K562 (cell line): Measurements from ENCODE around the gene EPGN. TPM values are rescaled to one million over a fixed set of nuclear protein-coding genes. Genes with fewer than 3 reads are reported as not detected.

Experiments used
- ATAC-seq: fragments of 200-7000 bp; cut with Tn5 transposase; 3 replicates; pipeline ENCODE4 v1.9.1; 2020; ENCODE audit warnings: moderate library complexity
- BruUV-seq: library from RNA; stranded (reverse); fragments of 400-500 nt; replicated peaks from 2 replicates; lab custom pipeline; 2021; lab: Mats Ljungman, UMichigan
- CTCF ChIA-PET: fragments of 300-600 bp; formaldehyde crosslinking; extraction: SDS; loops from one replicate; lab custom pipeline; 2021; ENCODE audit warnings: low intra/inter-chr PET ratio; lab: Yijun Ruan, JAX
- POLR2A ChIA-PET: fragments of 300-600, 350-650 bp; sonication (Branson Sonifier 250); formaldehyde crosslinking; extraction: SDS; loops from one replicate; lab custom pipeline; 2021; ENCODE audit warnings: antibody characterized with exemption, inconsistent platforms; lab: Yijun Ruan, JAX
- DNase-seq, 4 experiments: peaks; one replicate each; pipeline versions ENCODE4 v3.0.0 to v3.0.0-alpha.2; 2011 to 2018; ENCODE audit warnings: low spot score in 3 of 4, mixed read lengths in 3 of 4; ENCODE audit errors: extremely low read depth in 1 of 4
- FAIRE-seq: peaks from 2 replicates; lab custom pipeline; 2011; peaks lifted over from hg19 to GRCh38; lab: Jason Lieb, UNC
- H2AFZ ChIP-seq: 2 replicates; pipeline ENCODE4 v1.6.0; 2011; ENCODE audit warnings: low read depth, low read length, control low read depth, inconsistent platforms
- H3K27ac ChIP-seq: fragments of 200-600 bp; 3 replicates; pipeline ENCODE4 v1.8.0; 2011; ENCODE audit warnings: low read depth, mild to moderate bottlenecking, control low read depth, inconsistent platforms, low read length, moderate library complexity, mixed read lengths; ENCODE audit errors: extremely low read depth
- H3K27me3 ChIP-seq, 2 experiments: fragments of 300-600 bp in 1 of 2; 2 replicates in 1 of 2; 3 replicates in 1 of 2; pipeline versions ENCODE4 v1.6.0 to v1.8.0; 2011; ENCODE audit warnings: inconsistent platforms in 2 of 2, low read length in 2 of 2, mild to moderate bottlenecking in 1 of 2, mixed read lengths in 1 of 2, moderate library complexity in 1 of 2; ENCODE audit not compliant: control insufficient read depth in 2 of 2, insufficient read depth in 2 of 2
- H3K36me3 ChIP-seq: fragments of 300-600 bp; 3 replicates; pipeline ENCODE4 v1.8.0; 2011; ENCODE audit warnings: mild to moderate bottlenecking, low read length, inconsistent platforms; ENCODE audit not compliant: control insufficient read depth, insufficient read depth
- H3K4me1 ChIP-seq, 2 experiments: fragments of 200-600 bp in 1 of 2; replicated peaks in 1 of 2; 2 replicates in 1 of 2; 3 replicates in 1 of 2; pipeline versions ENCODE4 v1.5.1 to v1.8.0; 2011; ENCODE audit warnings: inconsistent platforms in 2 of 2, low read length in 2 of 2, mild to moderate bottlenecking in 1 of 2, mixed read lengths in 1 of 2, moderate library complexity in 1 of 2; ENCODE audit not compliant: control insufficient read depth in 2 of 2, insufficient read depth in 2 of 2
- H3K4me2 ChIP-seq: 2 replicates; pipeline ENCODE4 v1.6.1; 2011; ENCODE audit warnings: low read length, control low read depth, inconsistent platforms, mixed read lengths; ENCODE audit not compliant: insufficient read depth
- H3K4me3 ChIP-seq: fragments of 200-600 bp; sonication (generic), shearing (Covaris generic); 2 replicates; pipeline ENCODE4 v1.5.1; 2016; ENCODE audit warnings: control low read depth, inconsistent platforms
- H3K79me2 ChIP-seq: fragments of 200-600 bp; 3 replicates; pipeline ENCODE4 v1.8.0; 2011; ENCODE audit warnings: low read length, inconsistent platforms; ENCODE audit not compliant: control insufficient read depth, insufficient read depth
- H3K9ac ChIP-seq, 2 experiments: 2 replicates each; pipeline versions ENCODE4 v1.6.0 to v1.6.1; 2011; ENCODE audit warnings: low read depth in 2 of 2, low read length in 2 of 2, control low read depth in 1 of 2, inconsistent platforms in 1 of 2, mild to moderate bottlenecking in 1 of 2, mixed read lengths in 1 of 2; ENCODE audit not compliant: insufficient read depth in 1 of 2
- H3K9me1 ChIP-seq: one replicate; pipeline ENCODE4 v1.6.0; 2011; ENCODE audit warnings: inconsistent platforms, mild to moderate bottlenecking, low read length, moderate library complexity; ENCODE audit not compliant: control insufficient read depth, insufficient read depth
- H3K9me3 ChIP-seq: replicated peaks from 2 replicates; pipeline ENCODE4 v1.5.1; 2011; ENCODE audit warnings: low read depth, low read length, inconsistent platforms; ENCODE audit not compliant: control insufficient read depth, insufficient read depth
- H4K20me1 ChIP-seq: replicated peaks from 2 replicates; pipeline ENCODE4 v1.6.1; 2011; ENCODE audit warnings: low read length, inconsistent platforms, mixed read lengths; ENCODE audit not compliant: control insufficient read depth, insufficient read depth
- CHD4 ChIP-seq: fragments of 200-600 bp; sonication (generic); IDR thresholded peaks from 3 replicates; pipeline ENCODE4 v1.6.1; 2012; ENCODE audit warnings: low read depth, mild to moderate bottlenecking, mixed read lengths, low read length, inconsistent platforms; ENCODE audit not compliant: insufficient read depth, insufficient replicate concordance, poor library complexity, severe bottlenecking
- ZNF695 ChIP-seq: fragments of 450-650 bp; formaldehyde crosslinking; IDR thresholded peaks from 2 replicates; pipeline ENCODE4 v1.4.0; 2020; ENCODE audit warnings: mild to moderate bottlenecking, moderate library complexity
- WGBS: fragments of 100-300 bp; shearing (Covaris generic); methylation state at CpG from one replicate; pipeline ENCODE4 v1.1.6; 2016; ENCODE audit warnings: low coverage, mixed read lengths; ENCODE audit not compliant: insufficient coverage; ENCODE audit errors: missing lambda C conversion rate; 5-methylcytosine and 5-hydroxymethylcytosine counted together
- in situ Hi-C: fragments of 300-500 bp; cut with MboI; formaldehyde crosslinking; loops from 4 replicates; pipeline ENCODE4 v1.15.0; 2018; ENCODE audit warnings: inconsistent platforms, mixed read lengths
- intact Hi-C: fragments of 100-400 bp; cut with micrococcal nuclease; formaldehyde crosslinking; loops from 2 replicates; pipeline ENCODE4 v1.14.2; 2022
- polyA plus RNA-seq, 8 experiments: library from polyadenylated mRNA; depleted of rRNA in 4 of 8; stranded (reverse) in 5 of 8; unstranded in 3 of 8; fragments of >200 nt; fragmentation: Nextera tagmentation in 2 of 8; fragmentation: Illumina TruSeq in 1 of 8; extraction: Ambion mirVana in 2 of 8; extraction: Trizol in 1 of 8; gene quantifications; 2 replicates each; pipeline versions ENCODE4 v1.2.1 to v1.2.3, GENCODE V29; 2011 to 2014; ENCODE audit warnings: inconsistent platforms in 1 of 8, missing spikeins in 1 of 8
- total RNA-seq, 7 experiments: library from RNA; depleted of rRNA in 6 of 7; stranded (reverse); fragments of >200 nt in 6 of 7; fragmentation: Illumina TruSeq in 2 of 7; extraction: Trizol in 2 of 7; gene quantifications; 2 replicates each; pipeline versions ENCODE4 v1.2.1 to v1.2.3, GENCODE V29; 2011 to 2021; ENCODE audit warnings: low replicate concordance in 1 of 7
- TF ChIP-seq, protein P1 (sequence below): fragments of 250-450 bp; sonication (Bioruptor Pico); IDR thresholded peaks from 2 replicates; pipeline ENCODE4 v1.4.0; 2020; ENCODE audit warnings: borderline replicate concordance
- TF ChIP-seq, protein P2 (sequence below): fragments of 450-650 bp; IDR thresholded peaks from one replicate; pipeline ENCODE4 v1.6.1; 2018; ENCODE audit warnings: mild to moderate bottlenecking, moderate library complexity; ENCODE audit not compliant: partially characterized antibody
- TF ChIP-seq, protein P3 (sequence below), 2 experiments: fragments of 450-650 bp; formaldehyde crosslinking in 1 of 2; IDR thresholded peaks; 2 replicates each; pipeline versions ENCODE4 v1.4.0 to v1.6.1; 2014 to 2020; ENCODE audit warnings: mild to moderate bottlenecking in 2 of 2, borderline replicate concordance in 1 of 2, low read depth in 1 of 2
- TF ChIP-seq, protein P4 (sequence below): fragments of 450-650 bp; formaldehyde crosslinking; conservative IDR thresholded peaks from 2 replicates; pipeline ENCODE4 v1.4.0; 2022; ENCODE audit warnings: mild to moderate bottlenecking, missing genetic modification characterization

EPGN gene
- total and polyA plus RNA-seq, 9 of the 15 experiments (the other 6 are each of a cell fraction or from before 2014, with no cell fraction given) = 0.10 to 0.56 TPM; not detected in 7

DNA sequence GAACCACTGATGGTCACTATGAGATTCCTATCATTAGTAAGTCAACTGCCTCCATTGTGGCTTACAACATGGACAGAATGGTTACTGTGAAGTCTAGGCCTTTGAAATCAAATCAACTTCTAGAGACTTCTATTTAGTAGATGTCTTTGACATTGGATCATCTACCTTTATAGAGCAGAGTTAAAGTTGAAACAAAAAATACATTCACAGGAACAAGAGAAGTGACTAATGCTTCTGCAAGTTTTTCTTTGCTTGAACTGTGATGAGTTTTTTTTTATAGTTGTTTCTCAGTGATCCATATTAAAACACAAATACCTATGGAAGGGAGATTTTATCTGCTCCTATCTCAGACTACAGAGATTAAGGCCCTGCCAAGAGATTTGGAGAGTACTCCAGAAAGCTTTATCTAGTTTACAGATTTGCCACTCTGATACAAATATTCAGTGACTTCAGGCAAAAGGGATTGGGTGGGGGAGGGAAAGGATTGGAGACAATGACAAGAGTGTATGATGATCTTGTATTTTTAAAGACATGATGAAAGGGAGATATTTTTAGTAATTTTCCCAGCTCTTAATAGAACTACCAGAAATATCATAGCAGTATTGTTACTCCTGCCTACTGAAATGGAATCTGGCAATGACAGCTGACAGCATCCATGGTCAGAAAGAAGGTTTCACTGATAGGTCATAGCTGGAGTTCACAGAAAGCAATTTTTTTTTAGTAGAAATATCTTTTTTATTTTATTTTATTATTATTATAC, 16.0 kb upstream of the EPGN start (continued):
- TF ChIP-seq, protein P1, sequence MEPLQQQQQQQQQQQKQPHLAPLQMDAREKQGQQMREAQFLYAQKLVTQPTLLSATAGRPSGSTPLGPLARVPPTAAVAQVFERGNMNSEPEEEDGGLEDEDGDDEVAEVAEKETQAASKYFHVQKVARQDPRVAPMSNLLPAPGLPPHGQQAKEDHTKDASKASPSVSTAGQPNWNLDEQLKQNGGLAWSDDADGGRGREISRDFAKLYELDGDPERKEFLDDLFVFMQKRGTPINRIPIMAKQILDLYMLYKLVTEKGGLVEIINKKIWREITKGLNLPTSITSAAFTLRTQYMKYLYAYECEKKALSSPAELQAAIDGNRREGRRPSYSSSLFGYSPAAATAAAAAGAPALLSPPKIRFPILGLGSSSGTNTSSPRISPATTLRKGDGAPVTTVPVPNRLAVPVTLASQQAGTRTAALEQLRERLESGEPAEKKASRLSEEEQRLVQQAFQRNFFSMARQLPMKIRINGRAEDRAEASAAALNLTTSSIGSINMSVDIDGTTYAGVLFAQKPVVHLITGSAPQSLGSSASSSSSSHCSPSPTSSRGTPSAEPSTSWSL = no peak
- TF ChIP-seq CHD4 = no peak
- TF ChIP-seq, protein P2, sequence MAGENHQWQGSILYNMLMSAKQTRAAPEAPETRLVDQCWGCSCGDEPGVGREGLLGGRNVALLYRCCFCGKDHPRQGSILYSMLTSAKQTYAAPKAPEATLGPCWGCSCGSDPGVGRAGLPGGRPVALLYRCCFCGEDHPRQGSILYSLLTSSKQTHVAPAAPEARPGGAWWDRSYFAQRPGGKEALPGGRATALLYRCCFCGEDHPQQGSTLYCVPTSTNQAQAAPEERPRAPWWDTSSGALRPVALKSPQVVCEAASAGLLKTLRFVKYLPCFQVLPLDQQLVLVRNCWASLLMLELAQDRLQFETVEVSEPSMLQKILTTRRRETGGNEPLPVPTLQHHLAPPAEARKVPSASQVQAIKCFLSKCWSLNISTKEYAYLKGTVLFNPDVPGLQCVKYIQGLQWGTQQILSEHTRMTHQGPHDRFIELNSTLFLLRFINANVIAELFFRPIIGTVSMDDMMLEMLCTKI = no peak

DNA sequence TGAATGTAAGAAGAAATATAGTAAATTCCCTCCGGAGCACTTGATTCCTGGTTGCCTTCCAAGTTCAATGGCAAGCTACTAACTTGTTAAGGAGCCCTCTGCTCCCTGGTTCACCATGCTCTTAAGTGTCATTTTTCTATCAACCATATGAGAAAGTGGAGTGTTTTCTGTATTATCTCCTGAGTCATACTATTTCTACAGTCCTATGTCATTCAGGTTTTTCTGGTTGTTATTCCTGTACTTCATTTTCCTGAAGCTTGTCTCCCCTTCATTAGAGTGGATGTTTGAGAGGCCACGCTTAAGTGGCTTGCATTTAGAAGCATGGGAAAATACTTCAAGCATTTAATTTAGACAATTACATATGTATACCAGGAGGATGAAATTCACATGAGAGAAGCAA, 14.7 kb upstream of the EPGN start:
- peaks cover 32% of the 10 kb centered on the region for H3K36me3 ChIP-seq
- H3K9me1 ChIP-seq = no peaks in the 10 kb centered on the region
- no peak for ATAC-seq
- no peak for FAIRE-seq
- ChIA-PET POLR2A (interaction anchor here (0.6 kb wide), 1 partner anchor 61 kb away, joined by 3 read pairs; no protein-coding TSS in a partner anchor), CTCF (no interaction called here)
- H2AFZ ChIP-seq = no peak overlapping the region
- intact Hi-C loops = no loop called here
- BruUV-seq = no TSS peak
- peaks cover 92% of the 10 kb centered on the region for H3K79me2 ChIP-seq
- in situ Hi-C loops = no loop called here
- H3K27me3 ChIP-seq = no peaks in the 10 kb centered on the region
- no peak for DNase-seq
- H3K9ac ChIP-seq = no peak overlapping the region
- H3K4me1 ChIP-seq = no peaks in the 10 kb centered on the region
- H3K9me3 ChIP-seq = no peaks in the 10 kb centered on the region
- H3K27ac ChIP-seq = no peak overlapping the region
- H3K4me2 ChIP-seq = no peak overlapping the region
- 91% methylated on average over 2 of the region's 2 CpGs for WGBS
- no peaks in the 10 kb centered on the region for H4K20me1 ChIP-seq
- H3K4me3 ChIP-seq = no peak overlapping the region
- TF ChIP-seq ZNF695 (CRISPR knock-in tag) = no peak
- TF ChIP-seq, protein P3, sequence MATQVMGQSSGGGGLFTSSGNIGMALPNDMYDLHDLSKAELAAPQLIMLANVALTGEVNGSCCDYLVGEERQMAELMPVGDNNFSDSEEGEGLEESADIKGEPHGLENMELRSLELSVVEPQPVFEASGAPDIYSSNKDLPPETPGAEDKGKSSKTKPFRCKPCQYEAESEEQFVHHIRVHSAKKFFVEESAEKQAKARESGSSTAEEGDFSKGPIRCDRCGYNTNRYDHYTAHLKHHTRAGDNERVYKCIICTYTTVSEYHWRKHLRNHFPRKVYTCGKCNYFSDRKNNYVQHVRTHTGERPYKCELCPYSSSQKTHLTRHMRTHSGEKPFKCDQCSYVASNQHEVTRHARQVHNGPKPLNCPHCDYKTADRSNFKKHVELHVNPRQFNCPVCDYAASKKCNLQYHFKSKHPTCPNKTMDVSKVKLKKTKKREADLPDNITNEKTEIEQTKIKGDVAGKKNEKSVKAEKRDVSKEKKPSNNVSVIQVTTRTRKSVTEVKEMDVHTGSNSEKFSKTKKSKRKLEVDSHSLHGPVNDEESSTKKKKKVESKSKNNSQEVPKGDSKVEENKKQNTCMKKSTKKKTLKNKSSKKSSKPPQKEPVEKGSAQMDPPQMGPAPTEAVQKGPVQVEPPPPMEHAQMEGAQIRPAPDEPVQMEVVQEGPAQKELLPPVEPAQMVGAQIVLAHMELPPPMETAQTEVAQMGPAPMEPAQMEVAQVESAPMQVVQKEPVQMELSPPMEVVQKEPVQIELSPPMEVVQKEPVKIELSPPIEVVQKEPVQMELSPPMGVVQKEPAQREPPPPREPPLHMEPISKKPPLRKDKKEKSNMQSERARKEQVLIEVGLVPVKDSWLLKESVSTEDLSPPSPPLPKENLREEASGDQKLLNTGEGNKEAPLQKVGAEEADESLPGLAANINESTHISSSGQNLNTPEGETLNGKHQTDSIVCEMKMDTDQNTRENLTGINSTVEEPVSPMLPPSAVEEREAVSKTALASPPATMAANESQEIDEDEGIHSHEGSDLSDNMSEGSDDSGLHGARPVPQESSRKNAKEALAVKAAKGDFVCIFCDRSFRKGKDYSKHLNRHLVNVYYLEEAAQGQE (IDR thresholded peaks at IDR 0.05; ENCODE audit: borderline replicate concordance) = no peak
- TF ChIP-seq, protein P3 (CRISPR knock-in tag; IDR thresholded peaks at IDR 0.05; ENCODE audit: low read depth) = no peak
- TF ChIP-seq, protein P4, sequence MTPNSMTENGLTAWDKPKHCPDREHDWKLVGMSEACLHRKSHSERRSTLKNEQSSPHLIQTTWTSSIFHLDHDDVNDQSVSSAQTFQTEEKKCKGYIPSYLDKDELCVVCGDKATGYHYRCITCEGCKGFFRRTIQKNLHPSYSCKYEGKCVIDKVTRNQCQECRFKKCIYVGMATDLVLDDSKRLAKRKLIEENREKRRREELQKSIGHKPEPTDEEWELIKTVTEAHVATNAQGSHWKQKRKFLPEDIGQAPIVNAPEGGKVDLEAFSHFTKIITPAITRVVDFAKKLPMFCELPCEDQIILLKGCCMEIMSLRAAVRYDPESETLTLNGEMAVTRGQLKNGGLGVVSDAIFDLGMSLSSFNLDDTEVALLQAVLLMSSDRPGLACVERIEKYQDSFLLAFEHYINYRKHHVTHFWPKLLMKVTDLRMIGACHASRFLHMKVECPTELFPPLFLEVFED (CRISPR knock-in tag) = no peak
